Suprapubic skin (tissue), 4 donors: ENCODE results near the gene FETUB.

Experiments used
- EP300 ChIP-seq: sonication (generic); formaldehyde crosslinking; IDR thresholded peaks from one replicate; pipeline ENCODE4 v1.6.1; 2017; ENCODE audit warnings: antibody characterized with exemption
- POLR2A ChIP-seq, 2 donors: fragments of 450-650 bp; IDR thresholded peaks; one replicate each; pipeline ENCODE4 v1.6.1; 2017; ENCODE audit warnings: antibody characterized with exemption in 2 of 2, mild to moderate bottlenecking in 2 of 2, moderate library complexity in 2 of 2
- POLR2AphosphoS5 ChIP-seq, 3 donors: sonication (generic); formaldehyde crosslinking; IDR thresholded peaks; one replicate each; pipeline ENCODE4 v1.6.1; 2017; ENCODE audit warnings: antibody characterized with exemption in 3 of 3
- TF ChIP-seq, protein P1 (sequence below), 2 donors: fragments of 200-600 bp in 1 of 2; fragments of 450-650 bp in 1 of 2; sonication (generic) in 1 of 2; IDR thresholded peaks; one replicate each; pipeline ENCODE4 v1.5.1; 2016 to 2019; ENCODE audit warnings: antibody characterized with exemption in 2 of 2, mild to moderate bottlenecking in 1 of 2, moderate library complexity in 1 of 2

DNA sequence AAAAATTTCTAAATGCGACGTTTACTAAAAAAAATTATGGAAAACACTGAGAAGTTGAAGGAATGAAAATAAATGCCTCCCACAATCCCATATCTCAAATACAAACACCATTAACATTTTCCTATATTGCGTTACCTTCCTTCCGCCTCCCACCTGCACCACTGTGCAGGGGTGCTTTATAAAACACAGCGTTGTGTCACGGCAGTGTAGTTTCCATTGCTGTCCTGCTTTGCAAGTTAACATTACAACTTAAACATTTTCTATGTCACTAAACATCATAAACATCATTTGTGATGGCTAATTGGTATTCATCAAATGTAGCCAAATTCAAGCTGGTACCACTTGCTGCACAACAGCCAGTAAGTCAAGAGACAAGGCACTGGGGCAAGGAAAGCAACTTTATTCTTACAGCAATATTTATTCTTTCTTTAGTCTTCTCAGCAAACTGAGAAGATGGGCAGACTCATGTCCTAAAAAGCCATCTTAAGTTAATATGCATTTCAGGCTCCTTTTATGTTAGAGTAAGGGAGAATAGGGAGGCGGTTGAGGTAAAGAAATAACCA lies 12.3 kb upstream of the FETUB start:
- TF ChIP-seq POLR2AphosphoS5 (IDR thresholded peaks at IDR 0.05) (no peak), EP300 (no peak), POLR2A (IDR thresholded peaks at IDR 0.05) (no peak)
- TF ChIP-seq, protein P1, sequence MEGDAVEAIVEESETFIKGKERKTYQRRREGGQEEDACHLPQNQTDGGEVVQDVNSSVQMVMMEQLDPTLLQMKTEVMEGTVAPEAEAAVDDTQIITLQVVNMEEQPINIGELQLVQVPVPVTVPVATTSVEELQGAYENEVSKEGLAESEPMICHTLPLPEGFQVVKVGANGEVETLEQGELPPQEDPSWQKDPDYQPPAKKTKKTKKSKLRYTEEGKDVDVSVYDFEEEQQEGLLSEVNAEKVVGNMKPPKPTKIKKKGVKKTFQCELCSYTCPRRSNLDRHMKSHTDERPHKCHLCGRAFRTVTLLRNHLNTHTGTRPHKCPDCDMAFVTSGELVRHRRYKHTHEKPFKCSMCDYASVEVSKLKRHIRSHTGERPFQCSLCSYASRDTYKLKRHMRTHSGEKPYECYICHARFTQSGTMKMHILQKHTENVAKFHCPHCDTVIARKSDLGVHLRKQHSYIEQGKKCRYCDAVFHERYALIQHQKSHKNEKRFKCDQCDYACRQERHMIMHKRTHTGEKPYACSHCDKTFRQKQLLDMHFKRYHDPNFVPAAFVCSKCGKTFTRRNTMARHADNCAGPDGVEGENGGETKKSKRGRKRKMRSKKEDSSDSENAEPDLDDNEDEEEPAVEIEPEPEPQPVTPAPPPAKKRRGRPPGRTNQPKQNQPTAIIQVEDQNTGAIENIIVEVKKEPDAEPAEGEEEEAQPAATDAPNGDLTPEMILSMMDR (IDR thresholded peaks at IDR 0.05), result no peak
